Measurements from ENCODE around the gene CDR2L. TPM values are rescaled to one million over a fixed set of nuclear protein-coding genes. Genes with fewer than 3 reads are reported as not detected.
A peak's percentile ranks its signal among the peaks of the same experiment; 100 is the strongest.

Gene CDR2L
- total RNA-seq = 3.4 TPM
- 10 to 100 TPM in 2 of 8 donors, 1 to 10 TPM in 6; 7.7 to 12.2 (median 8.9) TPM for polyA plus RNA-seq (ENCODE audit: insufficient read depth in 1 of 8, insufficient read length in 8 of 8, low replicate concordance in 1 of 8)
- long read RNA-seq, donor 1, partial matches to known transcripts = 0 of 1 reads
- long read RNA-seq, donor 1, other reads (novel, unspliced or antisense) = 0 of 1 reads
- long read RNA-seq, donor 2 = 0 reads
- long read RNA-seq, donor 3, partial matches to known transcripts = 0 of 1 reads
- long read RNA-seq, donor 3, other reads (novel, unspliced or antisense) = 0 of 1 reads
- long read RNA-seq, donor 4 = 0 reads
- long read RNA-seq, donor 5, partial matches to known transcripts = 0 of 2 reads
- long read RNA-seq, donor 5, other reads (novel, unspliced or antisense) = 0 of 2 reads
- long read RNA-seq, donor 6, partial matches to known transcripts = 0 of 1 reads
- long read RNA-seq, donor 6, other reads (novel, unspliced or antisense) = 0 of 1 reads
- long read RNA-seq, donor 7, partial matches to known transcripts = 0 of 2 reads
- long read RNA-seq, donor 7, other reads (novel, unspliced or antisense) = 0 of 2 reads
- long read RNA-seq, donor 8 = 0 reads
- long read RNA-seq, donor 9, partial matches to known transcripts = 6 of 6 reads
- long read RNA-seq, donor 9, other reads (novel, unspliced or antisense) = 0 of 6 reads
- long read RNA-seq, donor 10, partial matches to known transcripts = 0 of 2 reads
- long read RNA-seq, donor 10, other reads (novel, unspliced or antisense) = 0 of 2 reads
- long read RNA-seq, donor 11, partial matches to known transcripts = 25 of 25 reads
- long read RNA-seq, donor 11, other reads (novel, unspliced or antisense) = 0 of 25 reads

- Histone ChIP-seq H3K9me3 (replicated peaks; ENCODE audit: control insufficient read depth, low read depth, low read length) (no peaks in the 10 kb centered on the region), H3K27me3 (ENCODE audit: control insufficient read depth, insufficient read depth, low read length) (no peaks in the 10 kb centered on the region), H3K4me3 (ENCODE audit: low read length) (peak within 1 kb of the TSS; percentile 76), H3K4me1 (ENCODE audit: control insufficient read depth, insufficient read depth, low read length) (peaks cover 31% of the 10 kb centered on the region), H3K36me3 (ENCODE audit: control insufficient read depth, insufficient read depth, low read length) (peaks cover 3% of the 10 kb centered on the region), H3K27ac (ENCODE audit: low read length) (peak within 1 kb of the TSS; percentile 100)
- under 1% methylated on average over 49 of the region's 51 CpGs for WGBS (ENCODE audit: insufficient coverage)
- peak; percentile 98 for DNase-seq
These were observed at the start of gene CDR2L for GRCh38 chr17:74987418-74987908. Gene CDR2L (plus strand): TSS chr17:74987632. CDS start chr17:74988044, 412 bp downstream.

GRCh38 chr17:74938194-74938950 lies 49.1 kb upstream of the CDR2L start:
- no peaks in the 10 kb centered on the region for H3K36me3 ChIP-seq (ENCODE audit: control insufficient read depth, insufficient read depth, low read length)
- peaks cover 83% of the 10 kb centered on the region for H3K27me3 ChIP-seq (ENCODE audit: control insufficient read depth, insufficient read depth, low read length)
- no peak overlapping the region for H3K27ac ChIP-seq (ENCODE audit: low read length)
- no peak for DNase-seq
- 53% methylated on average over 8 of the region's 8 CpGs for WGBS (ENCODE audit: insufficient coverage)
- peaks cover 5% of the 10 kb centered on the region for H3K4me1 ChIP-seq (ENCODE audit: control insufficient read depth, insufficient read depth, low read length)
- H3K4me3 ChIP-seq (ENCODE audit: low read length) = no peak overlapping the region
- H3K9me3 ChIP-seq (replicated peaks; ENCODE audit: control insufficient read depth, low read depth, low read length) = no peaks in the 10 kb centered on the region

DNA sequence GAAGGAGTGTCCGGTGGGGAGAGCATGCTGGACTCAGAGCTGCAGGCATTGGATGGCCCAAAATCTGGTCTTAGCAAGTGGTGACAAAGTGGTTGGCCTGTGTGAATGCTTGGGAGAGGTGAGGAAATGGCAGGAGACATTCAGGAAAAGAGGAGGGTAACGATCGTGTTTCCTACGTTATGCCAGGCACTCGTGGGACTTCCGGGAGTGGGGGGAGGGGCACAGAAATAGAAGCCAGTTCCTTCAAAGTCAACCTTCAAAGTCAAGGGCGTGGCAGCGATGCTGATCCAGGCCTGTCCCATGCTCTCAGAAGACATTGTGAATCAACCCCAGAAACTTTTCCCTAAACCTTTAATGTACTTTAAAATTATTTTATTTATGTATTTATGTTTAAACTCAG lies 47.9 kb upstream of the CDR2L start:
- H3K4me1 ChIP-seq (ENCODE audit: control insufficient read depth, insufficient read depth, low read length) = peaks cover 5% of the 10 kb centered on the region
- H3K9me3 ChIP-seq (replicated peaks; ENCODE audit: control insufficient read depth, low read depth, low read length) = no peaks in the 10 kb centered on the region
- no peak overlapping the region for H3K27ac ChIP-seq (ENCODE audit: low read length)
- no peak overlapping the region for H3K4me3 ChIP-seq (ENCODE audit: low read length)
- DNase-seq = no peak
- 46% methylated on average over 6 of the region's 8 CpGs for WGBS (ENCODE audit: insufficient coverage)
- peaks cover 79% of the 10 kb centered on the region for H3K27me3 ChIP-seq (ENCODE audit: control insufficient read depth, insufficient read depth, low read length)
- H3K36me3 ChIP-seq (ENCODE audit: control insufficient read depth, insufficient read depth, low read length) = no peaks in the 10 kb centered on the region

DNA sequence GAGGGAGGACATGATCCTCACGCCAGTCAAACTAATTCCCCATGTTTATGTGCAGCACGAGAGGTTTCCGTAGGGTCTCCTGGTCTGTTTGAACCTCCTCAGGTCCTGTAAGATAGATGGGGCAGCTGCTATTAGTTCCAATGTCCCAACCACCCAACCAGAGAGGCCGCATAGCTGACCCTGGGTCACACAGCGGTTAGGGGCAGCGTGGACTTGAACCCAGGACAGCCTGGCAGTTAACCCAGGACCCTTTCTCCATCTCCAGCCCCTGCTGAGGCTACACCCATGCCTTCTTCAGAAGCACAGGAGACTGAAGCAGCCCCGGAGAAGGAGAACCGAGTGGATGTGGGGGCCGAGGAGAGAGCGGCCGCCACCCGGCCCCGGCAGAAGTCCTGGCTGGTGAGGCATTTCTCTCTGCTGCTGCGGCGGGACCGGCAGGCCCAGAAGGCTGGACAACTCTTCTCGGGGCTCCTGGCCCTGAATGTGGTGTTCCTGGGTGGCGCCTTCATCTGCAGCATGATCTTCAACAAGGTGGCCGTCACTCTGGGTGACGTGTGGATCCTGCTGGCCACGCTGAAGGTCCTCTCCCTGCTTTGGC lies 46.2 kb upstream of the CDR2L start:
- Histone ChIP-seq H3K27me3 (ENCODE audit: control insufficient read depth, insufficient read depth, low read length) (peaks cover 69% of the 10 kb centered on the region), H3K9me3 (replicated peaks; ENCODE audit: control insufficient read depth, low read depth, low read length) (no peaks in the 10 kb centered on the region), H3K4me1 (ENCODE audit: control insufficient read depth, insufficient read depth, low read length) (no peaks in the 10 kb centered on the region), H3K4me3 (ENCODE audit: low read length) (no peak overlapping the region), H3K27ac (ENCODE audit: low read length) (no peak overlapping the region), H3K36me3 (ENCODE audit: control insufficient read depth, insufficient read depth, low read length) (no peaks in the 10 kb centered on the region)
- 82% methylated on average over 13 of the region's 21 CpGs for WGBS (ENCODE audit: insufficient coverage)
- no peak for DNase-seq

DNA sequence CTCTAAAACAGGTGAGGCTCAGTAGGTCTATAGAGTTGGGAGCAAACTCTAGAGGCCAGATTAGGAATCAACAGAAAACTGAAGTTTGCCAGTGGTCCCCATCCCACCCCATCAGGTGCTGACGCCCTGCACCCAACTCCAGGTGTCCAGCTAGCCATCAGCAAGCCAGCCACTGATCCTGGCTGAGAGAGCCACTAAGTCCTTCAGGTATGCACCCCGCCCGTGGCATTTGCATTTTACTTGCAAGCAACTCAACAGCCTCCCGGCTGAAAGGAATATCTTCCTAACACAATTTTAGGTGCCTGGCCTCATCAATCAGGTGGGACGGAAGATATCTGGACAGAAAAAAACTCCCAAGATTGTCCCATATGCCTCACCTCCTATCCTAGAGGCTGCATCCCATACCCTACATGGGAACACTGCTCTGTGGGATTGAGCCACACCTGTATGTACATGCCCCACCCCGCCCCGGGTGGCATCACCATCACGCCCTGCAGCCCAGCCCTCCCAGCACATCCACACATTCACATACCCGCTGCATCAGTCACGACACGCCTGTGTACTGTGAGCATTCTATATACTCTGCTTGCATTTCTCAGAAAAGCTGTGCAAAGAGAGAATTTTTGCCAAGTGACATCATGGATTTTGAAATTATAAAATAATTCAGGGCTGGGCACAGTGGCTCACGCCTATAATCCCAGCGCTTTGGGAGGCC lies 43.5 kb upstream of the CDR2L start:
- H3K36me3 ChIP-seq (ENCODE audit: control insufficient read depth, insufficient read depth, low read length) = no peaks in the 10 kb centered on the region
- H3K4me1 ChIP-seq (ENCODE audit: control insufficient read depth, insufficient read depth, low read length) = no peaks in the 10 kb centered on the region
- no peak overlapping the region for H3K4me3 ChIP-seq (ENCODE audit: low read length)
- no peak for DNase-seq
- no peaks in the 10 kb centered on the region for H3K9me3 ChIP-seq (replicated peaks; ENCODE audit: control insufficient read depth, low read depth, low read length)
- 42% methylated on average over 8 of the region's 13 CpGs for WGBS (ENCODE audit: insufficient coverage)
- peaks cover 49% of the 10 kb centered on the region for H3K27me3 ChIP-seq (ENCODE audit: control insufficient read depth, insufficient read depth, low read length)
- no peak overlapping the region for H3K27ac ChIP-seq (ENCODE audit: low read length)

GRCh38 chr17:74945543-74945942 lies 41.9 kb upstream of the CDR2L start:
- 42% methylated on average over 4 of the region's 6 CpGs for WGBS (ENCODE audit: insufficient coverage)
- no peak overlapping the region for H3K27ac ChIP-seq (ENCODE audit: low read length)
- H3K36me3 ChIP-seq (ENCODE audit: control insufficient read depth, insufficient read depth, low read length) = no peaks in the 10 kb centered on the region
- no peaks in the 10 kb centered on the region for H3K4me1 ChIP-seq (ENCODE audit: control insufficient read depth, insufficient read depth, low read length)
- no peak for DNase-seq
- H3K9me3 ChIP-seq (replicated peaks; ENCODE audit: control insufficient read depth, low read depth, low read length) = no peaks in the 10 kb centered on the region
- H3K27me3 ChIP-seq (ENCODE audit: control insufficient read depth, insufficient read depth, low read length) = peaks cover 51% of the 10 kb centered on the region
- H3K4me3 ChIP-seq (ENCODE audit: low read length) = no peak overlapping the region

DNA sequence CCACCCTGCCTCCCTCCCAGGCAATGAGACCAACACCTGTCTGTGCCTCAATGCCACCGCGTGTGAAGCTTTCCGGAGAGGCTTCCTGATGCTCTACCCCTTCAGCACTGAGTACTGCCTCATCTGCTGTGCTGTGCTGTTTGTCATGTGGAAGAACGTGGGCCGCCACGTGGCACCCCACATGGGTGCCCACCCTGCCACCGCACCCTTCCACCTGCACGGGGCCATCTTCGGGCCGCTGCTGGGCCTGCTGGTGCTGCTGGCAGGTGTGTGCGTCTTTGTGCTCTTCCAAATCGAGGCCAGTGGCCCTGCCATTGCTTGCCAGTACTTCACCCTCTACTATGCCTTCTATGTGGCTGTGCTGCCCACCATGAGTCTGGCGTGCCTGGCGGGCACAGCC lies 40.8 kb upstream of the CDR2L start:
- DNase-seq = no peak
- H3K27me3 ChIP-seq (ENCODE audit: control insufficient read depth, insufficient read depth, low read length) = peaks cover 50% of the 10 kb centered on the region
- H3K4me3 ChIP-seq (ENCODE audit: low read length) = no peak overlapping the region
- H3K36me3 ChIP-seq (ENCODE audit: control insufficient read depth, insufficient read depth, low read length) = no peaks in the 10 kb centered on the region
- no peaks in the 10 kb centered on the region for H3K9me3 ChIP-seq (replicated peaks; ENCODE audit: control insufficient read depth, low read depth, low read length)
- 92% methylated on average over 14 of the region's 14 CpGs for WGBS (ENCODE audit: insufficient coverage)
- H3K4me1 ChIP-seq (ENCODE audit: control insufficient read depth, insufficient read depth, low read length) = no peaks in the 10 kb centered on the region
- no peak overlapping the region for H3K27ac ChIP-seq (ENCODE audit: low read length)

DNA sequence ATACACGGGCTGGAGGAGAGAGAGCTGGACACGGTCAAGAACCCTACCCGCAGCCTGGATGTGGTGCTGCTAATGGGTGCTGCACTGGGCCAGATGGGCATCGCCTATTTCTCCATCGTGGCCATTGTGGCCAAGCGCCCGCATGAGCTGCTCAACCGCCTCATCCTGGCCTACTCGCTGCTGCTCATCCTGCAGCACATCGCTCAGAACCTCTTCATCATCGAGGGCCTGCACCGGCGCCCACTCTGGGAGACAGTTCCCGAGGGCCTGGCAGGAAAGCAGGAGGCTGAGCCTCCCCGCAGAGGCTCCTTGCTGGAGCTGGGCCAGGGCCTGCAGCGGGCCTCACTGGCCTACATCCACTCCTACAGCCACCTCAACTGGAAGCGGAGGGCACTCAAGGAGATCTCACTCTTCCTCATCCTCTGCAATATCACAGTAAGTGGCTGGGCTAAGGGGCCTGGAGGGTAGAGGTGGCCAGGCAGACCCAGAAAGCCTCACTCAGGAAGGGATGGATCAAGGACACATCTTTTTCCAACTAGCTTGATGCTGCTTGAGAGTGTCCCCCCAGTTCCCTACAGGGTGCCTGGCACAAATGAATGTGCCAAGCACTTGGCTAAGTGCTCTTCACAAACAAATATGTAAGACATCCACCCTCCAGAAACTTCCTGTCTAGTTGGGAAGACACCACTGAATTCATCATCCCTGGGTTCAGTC lies 40.2 kb upstream of the CDR2L start:
- Histone ChIP-seq H3K4me1 (ENCODE audit: control insufficient read depth, insufficient read depth, low read length) (no peaks in the 10 kb centered on the region), H3K9me3 (replicated peaks; ENCODE audit: control insufficient read depth, low read depth, low read length) (no peaks in the 10 kb centered on the region), H3K27me3 (ENCODE audit: control insufficient read depth, insufficient read depth, low read length) (peaks cover 53% of the 10 kb centered on the region), H3K36me3 (ENCODE audit: control insufficient read depth, insufficient read depth, low read length) (no peaks in the 10 kb centered on the region), H3K4me3 (ENCODE audit: low read length) (no peak overlapping the region), H3K27ac (ENCODE audit: low read length) (no peak overlapping the region)
- no peak for DNase-seq
- 89% methylated on average over 13 of the region's 17 CpGs for WGBS (ENCODE audit: insufficient coverage)
